Breast epithelium (tissue), 3 donors: ENCODE measurements around the gene AP5S1.

Experiments
- POLR2A ChIP-seq: fragments of 450-650 bp; IDR thresholded peaks from one replicate; pipeline ENCODE4 v1.6.1; 2016; ENCODE audit warnings: antibody characterized with exemption, mild to moderate bottlenecking, moderate library complexity
- POLR2AphosphoS5 ChIP-seq, 3 donors: sonication (generic); formaldehyde crosslinking; IDR thresholded peaks; one replicate each; pipeline ENCODE4 v1.6.1; 2017; ENCODE audit warnings: antibody characterized with exemption in 3 of 3
- TF ChIP-seq, protein P1 (sequence below), 3 donors: fragments of 450-650 bp; IDR thresholded peaks; one replicate each; pipeline ENCODE4 v1.5.1; 2016 to 2017; ENCODE audit warnings: antibody characterized with exemption in 3 of 3, mild to moderate bottlenecking in 3 of 3, moderate library complexity in 3 of 3

DNA sequence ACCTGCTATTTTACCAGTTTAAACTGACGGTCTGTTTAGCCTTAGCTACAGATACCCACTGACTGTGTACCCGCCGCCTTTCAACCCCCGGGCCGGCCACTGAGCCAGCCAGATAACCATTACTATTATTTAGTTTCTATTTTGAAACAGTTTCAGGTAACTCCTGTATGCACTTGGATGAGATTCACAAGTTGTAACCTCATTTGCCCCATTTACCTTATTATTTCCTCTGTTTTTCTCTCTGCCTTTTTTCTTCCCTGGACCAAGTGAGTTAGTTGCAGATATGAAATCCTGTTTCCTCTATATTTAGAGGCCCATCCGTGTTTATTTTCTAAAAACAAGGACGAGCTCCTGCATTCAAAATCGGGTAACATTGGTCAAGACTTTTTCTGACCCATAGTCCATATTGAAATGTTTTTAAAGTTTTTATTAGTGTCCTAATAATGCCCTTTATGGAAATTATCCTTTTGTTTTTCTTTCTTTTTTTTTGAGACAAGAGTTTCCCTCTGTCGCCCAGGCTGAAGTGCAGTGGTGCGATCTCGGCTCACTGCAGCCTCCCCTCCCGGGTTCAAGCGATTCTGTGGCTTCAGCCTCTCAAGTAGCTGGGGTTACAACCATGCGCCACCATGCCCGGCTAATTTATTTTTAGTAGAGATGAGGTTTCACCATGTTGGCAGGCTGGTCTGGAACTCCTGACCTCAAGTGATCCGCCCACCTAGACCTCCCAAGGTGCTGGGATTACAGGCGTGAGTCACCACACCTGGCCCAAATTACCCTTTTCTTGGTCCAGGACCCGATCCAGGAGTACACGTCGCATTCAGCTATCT, 767 bp downstream of the AP5S1 start:
- no peak for TF ChIP-seq POLR2AphosphoS5 (IDR thresholded peaks at IDR 0.05)
- TF ChIP-seq, protein P1, sequence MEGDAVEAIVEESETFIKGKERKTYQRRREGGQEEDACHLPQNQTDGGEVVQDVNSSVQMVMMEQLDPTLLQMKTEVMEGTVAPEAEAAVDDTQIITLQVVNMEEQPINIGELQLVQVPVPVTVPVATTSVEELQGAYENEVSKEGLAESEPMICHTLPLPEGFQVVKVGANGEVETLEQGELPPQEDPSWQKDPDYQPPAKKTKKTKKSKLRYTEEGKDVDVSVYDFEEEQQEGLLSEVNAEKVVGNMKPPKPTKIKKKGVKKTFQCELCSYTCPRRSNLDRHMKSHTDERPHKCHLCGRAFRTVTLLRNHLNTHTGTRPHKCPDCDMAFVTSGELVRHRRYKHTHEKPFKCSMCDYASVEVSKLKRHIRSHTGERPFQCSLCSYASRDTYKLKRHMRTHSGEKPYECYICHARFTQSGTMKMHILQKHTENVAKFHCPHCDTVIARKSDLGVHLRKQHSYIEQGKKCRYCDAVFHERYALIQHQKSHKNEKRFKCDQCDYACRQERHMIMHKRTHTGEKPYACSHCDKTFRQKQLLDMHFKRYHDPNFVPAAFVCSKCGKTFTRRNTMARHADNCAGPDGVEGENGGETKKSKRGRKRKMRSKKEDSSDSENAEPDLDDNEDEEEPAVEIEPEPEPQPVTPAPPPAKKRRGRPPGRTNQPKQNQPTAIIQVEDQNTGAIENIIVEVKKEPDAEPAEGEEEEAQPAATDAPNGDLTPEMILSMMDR (IDR thresholded peaks at IDR 0.05): no peak
- TF ChIP-seq POLR2A: no peak
